Measurements from ENCODE around the gene TRIM38.

- no peak for TF ChIP-seq CTCF (IDR thresholded peaks at IDR 0.05)
- TF ChIP-seq POLR2A (IDR thresholded peaks at IDR 0.05), result no peak
- TF ChIP-seq EP300 (IDR thresholded peaks at IDR 0.05; ENCODE audit: low read depth), result no peak
Measured at GRCh38 chr6:25946631-25947030, 16.0 kb upstream of the TRIM38 start.

All from transverse colon (tissue), 3 donors.